Astrocyte of the cerebellum (primary cell): ENCODE results near the gene CNTNAP2.

Experiments used
- DNase-seq: peaks from one replicate; pipeline ENCODE4 v3.0.0-alpha.2; 2011; ENCODE audit warnings: low read depth
- H3K4me3 ChIP-seq: 2 replicates; pipeline ENCODE4 v1.5.1; 2011; ENCODE audit warnings: mild to moderate bottlenecking, low read depth, low read length, moderate library complexity
- in situ Hi-C: cut with HindIII; loops from 2 replicates; pipeline ENCODE4 v1.10.0; 2017; ENCODE audit warnings: low sequenced_read_pairs
- TF ChIP-seq, protein P1 (sequence below): IDR thresholded peaks from 2 replicates; pipeline ENCODE4 v1.5.1; 2012; ENCODE audit warnings: low read length, low read depth, moderate library complexity, mild to moderate bottlenecking; ENCODE audit errors: missing control alignments

The CNTNAP2 gene

DNA sequence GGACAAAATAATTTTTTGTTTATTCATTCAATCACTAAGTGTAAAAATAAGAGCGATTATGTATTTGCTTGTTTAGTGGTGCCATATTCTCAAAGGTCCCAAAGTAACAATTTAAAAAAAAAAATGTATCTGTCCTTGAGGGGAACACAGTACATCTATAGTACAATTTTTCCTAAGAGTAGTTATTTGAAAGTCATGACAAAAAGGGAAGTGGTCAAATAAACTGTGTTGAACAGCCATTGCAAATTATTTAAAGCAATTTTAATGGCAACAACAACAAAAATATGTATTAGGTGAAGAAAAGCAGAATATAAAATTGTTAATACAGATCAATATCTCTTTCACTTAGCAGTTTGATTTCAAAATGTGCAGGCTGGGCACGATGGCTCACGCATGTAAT lies 943.5 kb downstream of the CNTNAP2 start:
- in situ Hi-C loops, result no loop called here
- no peak for DNase-seq
- no peak overlapping the region for H3K4me3 ChIP-seq
- TF ChIP-seq, protein P1, sequence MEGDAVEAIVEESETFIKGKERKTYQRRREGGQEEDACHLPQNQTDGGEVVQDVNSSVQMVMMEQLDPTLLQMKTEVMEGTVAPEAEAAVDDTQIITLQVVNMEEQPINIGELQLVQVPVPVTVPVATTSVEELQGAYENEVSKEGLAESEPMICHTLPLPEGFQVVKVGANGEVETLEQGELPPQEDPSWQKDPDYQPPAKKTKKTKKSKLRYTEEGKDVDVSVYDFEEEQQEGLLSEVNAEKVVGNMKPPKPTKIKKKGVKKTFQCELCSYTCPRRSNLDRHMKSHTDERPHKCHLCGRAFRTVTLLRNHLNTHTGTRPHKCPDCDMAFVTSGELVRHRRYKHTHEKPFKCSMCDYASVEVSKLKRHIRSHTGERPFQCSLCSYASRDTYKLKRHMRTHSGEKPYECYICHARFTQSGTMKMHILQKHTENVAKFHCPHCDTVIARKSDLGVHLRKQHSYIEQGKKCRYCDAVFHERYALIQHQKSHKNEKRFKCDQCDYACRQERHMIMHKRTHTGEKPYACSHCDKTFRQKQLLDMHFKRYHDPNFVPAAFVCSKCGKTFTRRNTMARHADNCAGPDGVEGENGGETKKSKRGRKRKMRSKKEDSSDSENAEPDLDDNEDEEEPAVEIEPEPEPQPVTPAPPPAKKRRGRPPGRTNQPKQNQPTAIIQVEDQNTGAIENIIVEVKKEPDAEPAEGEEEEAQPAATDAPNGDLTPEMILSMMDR, result no peak

DNA sequence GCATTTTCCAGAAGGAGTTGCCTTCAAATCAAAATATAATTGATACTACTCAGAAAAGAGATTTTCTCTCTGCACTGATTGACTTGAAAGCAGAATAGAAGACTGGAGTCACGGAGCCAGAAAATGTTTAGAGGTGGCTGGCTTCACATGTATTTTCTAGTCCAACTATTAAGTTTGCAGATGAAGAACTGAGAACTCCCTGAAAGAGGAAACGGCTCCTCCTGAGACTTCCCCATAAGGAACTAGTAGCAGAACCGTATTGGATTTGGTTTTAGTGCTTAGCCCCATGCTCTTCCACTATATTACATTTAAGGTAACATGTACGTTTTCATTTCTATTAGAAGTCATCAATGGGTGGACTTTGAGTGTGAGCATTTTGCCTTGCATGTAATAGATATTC lies 946.3 kb downstream of the CNTNAP2 start:
- no peak for DNase-seq
- in situ Hi-C loops, result no loop called here

DNA sequence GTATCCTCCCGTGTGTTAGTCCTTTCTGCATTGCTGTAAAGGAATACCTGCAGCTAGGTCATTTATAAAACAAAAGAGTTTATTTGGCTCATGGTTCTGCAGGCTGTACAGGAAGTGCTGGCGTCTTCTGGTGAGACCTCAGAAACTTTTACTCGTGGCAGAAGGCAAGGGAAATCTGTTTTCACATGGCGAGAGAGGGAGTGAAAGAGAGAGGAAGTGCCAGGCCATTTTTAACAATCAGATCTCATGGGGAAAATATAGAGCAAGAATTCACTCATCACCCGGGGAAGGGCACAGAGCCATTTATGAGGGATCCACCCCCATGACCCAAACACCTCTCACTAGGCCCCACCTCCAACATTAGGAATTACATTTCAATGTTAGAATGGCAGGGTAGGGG lies 952.2 kb downstream of the CNTNAP2 start:
- no peak overlapping the region for H3K4me3 ChIP-seq
- in situ Hi-C loops, result no loop called here
- TF ChIP-seq, protein P1, result no peak
- no peak for DNase-seq

More for the DNA sequence above, 946.3 kb downstream of the CNTNAP2 start:
- TF ChIP-seq, protein P1, result no peak
- no peak overlapping the region for H3K4me3 ChIP-seq

DNA sequence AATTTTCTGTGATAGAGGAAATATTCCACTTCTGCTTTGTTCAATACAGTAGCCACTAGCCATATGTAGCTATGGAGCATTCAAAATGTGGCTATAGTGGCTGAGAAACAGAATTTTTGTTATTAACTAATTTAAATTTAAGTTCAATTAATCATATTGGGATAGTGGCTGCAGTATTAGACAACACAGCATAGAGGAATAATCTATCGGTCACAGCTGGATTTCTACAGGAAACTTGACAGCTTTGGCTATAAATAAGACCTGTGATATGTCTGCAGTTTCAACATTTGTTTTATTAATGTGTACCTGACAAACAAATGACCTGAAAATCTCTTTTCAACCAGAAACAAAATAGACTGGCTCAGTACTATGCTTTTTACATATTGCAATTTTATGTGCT lies 953.2 kb downstream of the CNTNAP2 start:
- DNase-seq, result no peak
- in situ Hi-C loops, result no loop called here
- TF ChIP-seq, protein P1, result no peak
- H3K4me3 ChIP-seq, result no peak overlapping the region

DNA sequence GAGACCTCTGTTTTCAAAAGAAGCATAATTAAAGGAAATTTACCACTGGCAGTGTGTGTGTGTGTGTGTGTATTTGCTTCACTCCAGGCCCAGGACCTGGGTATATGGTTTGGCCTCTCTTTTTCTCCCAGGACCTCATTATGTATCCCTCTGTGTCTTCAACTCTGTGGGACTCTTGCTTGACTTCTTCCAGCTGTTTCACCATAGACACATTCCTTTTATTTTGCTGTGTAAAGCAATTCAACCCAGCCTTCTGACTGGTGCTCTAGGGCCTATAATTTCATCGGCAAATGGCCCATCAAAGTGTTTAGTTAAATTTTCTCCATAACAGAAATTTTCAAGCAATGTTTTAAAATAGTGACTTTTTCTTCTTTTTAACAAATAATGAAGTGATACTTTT lies 954.3 kb downstream of the CNTNAP2 start:
- in situ Hi-C loops, result no loop called here
- DNase-seq, result no peak
- H3K4me3 ChIP-seq, result no peak overlapping the region
- TF ChIP-seq, protein P1, result no peak

DNA sequence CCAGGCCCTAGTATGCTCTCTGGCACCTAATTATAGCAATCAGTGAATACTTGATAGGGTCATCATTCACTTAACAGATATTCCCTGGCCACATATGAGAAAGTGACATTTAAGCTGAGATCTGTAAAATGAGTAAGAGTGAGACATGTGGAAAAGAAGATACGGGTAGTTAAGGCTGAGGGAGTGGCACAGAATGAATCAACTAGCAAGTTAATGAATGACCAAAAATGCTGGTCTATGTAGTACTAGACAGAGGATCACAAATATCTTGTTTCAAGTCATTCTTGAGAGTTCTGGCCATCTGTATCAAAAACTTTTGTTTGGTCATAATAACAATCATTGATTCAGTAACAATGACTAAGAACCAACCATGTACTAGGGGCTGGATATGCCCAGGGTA lies 954.9 kb downstream of the CNTNAP2 start:
- in situ Hi-C loops, result no loop called here
- no peak overlapping the region for H3K4me3 ChIP-seq
- no peak for DNase-seq
- TF ChIP-seq, protein P1, result no peak

DNA sequence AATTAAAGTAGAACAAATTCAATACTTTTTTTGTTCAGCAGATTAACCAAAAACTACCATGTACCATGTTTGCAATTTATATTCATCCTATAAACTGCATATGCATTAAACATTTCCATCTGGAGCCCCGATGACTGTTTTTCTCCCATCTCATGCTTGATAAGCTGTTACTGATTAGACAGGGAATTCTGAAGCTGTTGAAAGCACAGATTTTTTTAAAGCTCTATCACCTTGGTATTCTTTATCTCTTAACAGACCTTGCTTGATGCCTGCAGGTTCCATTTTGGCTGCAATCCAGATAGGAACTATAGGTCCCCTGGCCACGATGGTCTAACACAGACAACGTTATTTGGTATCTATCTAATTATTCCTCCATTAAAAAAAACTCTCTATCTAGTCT lies 961.7 kb downstream of the CNTNAP2 start:
- TF ChIP-seq, protein P1, result no peak
- H3K4me3 ChIP-seq, result no peak overlapping the region
- DNase-seq, result no peak
- in situ Hi-C loops, result no loop called here
